NT2/D1 (cell line): Measurements from ENCODE around the gene GPR35.

Experiments used
- YY1 ChIP-seq: IDR thresholded peaks from 2 replicates; pipeline ENCODE4 v1.6.1; 2011; ENCODE audit not compliant: insufficient read length, insufficient read depth
- ZNF274 ChIP-seq: IDR thresholded peaks from 2 replicates; pipeline ENCODE4 v1.6.1; 2011; ENCODE audit warnings: mild to moderate bottlenecking, low read depth, low read length

- TF ChIP-seq ZNF274 (no peak), YY1 (no peak)
Observed at GRCh38 chr2:240596491-240596931, 28.8 kb upstream of the GPR35 start.
